GM19043 (cell line): ENCODE measurements around the gene MRPS30.
"Not testable (repeated sequence)": the region's sequence is repeated elsewhere in the genome, so short reads cannot be mapped to it uniquely, and the experiment has no call there.

Experiments
- ATAC-seq: cut with Tn5 transposase; IDR thresholded peaks from one replicate; pipeline ENCODE4 v1.9.1; 2021; ENCODE audit warnings: low read depth; ENCODE audit not compliant: unreplicated experiment

Gene MRPS30

GRCh38 chr5:44814761-44815160, 6.0 kb downstream of the MRPS30 start:
- no peak for ATAC-seq

GRCh38 chr5:44821164-44821563, 12.4 kb downstream of the MRPS30 start:
- ATAC-seq, result no peak

DNA sequence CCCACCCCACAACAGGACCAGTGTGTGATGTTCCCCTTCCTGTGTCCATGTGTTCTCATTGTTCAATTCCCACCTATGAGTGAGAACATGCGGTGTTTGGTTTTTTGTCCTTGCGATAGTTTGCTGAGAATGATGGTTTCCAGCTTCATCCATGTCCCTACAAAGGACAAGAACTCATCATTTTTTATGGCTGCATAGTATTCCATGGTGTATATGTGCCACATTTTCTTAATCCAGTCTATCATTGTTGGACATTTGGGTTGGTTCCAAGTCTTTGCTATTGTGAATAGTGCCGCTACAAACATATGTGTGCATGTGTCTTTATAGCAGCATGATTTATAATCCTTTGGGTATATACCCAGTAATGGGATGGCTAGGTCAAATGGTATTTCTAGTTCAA, 15.9 kb downstream of the MRPS30 start:
- not testable (repeated sequence) for ATAC-seq

GRCh38 chr5:44827681-44828080, 18.9 kb downstream of the MRPS30 start:
- no peak for ATAC-seq

DNA sequence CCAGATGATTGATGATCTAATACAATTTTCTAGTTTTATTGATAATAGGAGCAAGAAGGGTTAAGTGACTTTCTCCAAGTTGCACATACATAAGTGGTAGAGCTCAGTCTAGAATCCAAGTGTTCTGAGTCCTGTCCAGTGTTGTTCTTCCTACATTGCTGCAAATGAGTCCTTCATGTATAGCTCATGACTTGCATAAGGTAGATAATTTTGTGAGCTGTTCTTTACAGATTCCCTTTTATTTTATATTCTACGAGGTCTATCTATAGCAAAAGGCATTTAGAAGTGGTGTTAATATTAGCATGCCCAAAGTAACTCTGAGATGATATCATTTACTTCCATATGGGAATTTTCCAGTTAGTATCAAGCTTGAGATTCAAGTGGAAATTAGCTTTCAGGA, 20.0 kb downstream of the MRPS30 start:
- ATAC-seq, result no peak

DNA sequence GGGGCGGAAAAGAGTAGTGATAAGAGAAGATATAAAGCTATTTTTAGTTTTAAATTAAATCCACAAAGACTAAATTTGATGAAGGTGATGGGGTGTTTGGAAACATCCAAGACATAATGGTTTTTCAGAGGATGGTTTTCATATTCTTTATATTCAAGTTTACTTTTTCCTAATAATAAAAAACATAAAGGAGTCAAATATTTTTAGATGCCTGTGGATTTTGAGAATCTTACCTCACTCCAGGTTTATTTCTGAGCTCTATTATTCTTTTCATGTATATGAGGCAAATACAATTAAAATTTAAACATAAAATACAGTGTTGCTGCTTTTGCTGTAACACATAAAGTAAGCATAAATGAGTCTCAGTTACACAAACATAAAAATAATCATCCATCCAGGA, 22.2 kb downstream of the MRPS30 start:
- ATAC-seq, result no peak

- no peak for ATAC-seq
These were observed 24.5 kb downstream of the MRPS30 start for GRCh38 chr5:44833249-44833648.

- no peak for ATAC-seq
These were observed 26.9 kb downstream of the MRPS30 start for GRCh38 chr5:44835693-44836092.

DNA sequence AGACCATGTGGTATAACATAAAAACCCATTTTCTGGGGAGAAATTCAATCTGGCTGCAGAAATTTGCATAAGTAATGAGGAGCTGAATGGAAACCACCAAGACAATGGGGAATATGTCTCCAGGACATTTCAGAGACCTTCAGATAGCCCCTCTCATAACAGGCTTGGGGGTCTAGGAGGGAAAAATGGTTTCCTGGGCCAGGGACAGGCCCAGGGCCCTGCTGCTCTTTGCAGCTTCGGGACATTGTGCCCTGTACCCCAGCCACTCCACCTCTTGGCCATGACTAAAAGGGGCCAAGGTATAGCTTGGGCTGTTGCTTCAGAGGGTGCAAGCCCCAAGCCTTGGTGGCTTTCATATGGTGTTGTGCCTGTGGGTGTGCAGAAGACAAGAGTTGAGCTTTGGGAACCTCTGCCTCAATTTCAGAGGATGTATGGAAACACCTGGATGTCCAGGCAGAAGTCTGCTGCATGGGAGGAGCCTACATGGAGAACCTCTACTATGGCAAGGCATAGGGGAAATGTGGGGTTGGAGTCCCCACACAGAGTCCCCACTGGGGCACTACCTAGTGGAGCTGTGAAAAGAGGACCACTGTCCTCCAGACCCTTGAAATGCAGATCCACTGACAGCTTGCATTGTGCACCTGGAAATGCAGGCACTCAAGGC, 30.4 kb downstream of the MRPS30 start:
- no peak for ATAC-seq

DNA sequence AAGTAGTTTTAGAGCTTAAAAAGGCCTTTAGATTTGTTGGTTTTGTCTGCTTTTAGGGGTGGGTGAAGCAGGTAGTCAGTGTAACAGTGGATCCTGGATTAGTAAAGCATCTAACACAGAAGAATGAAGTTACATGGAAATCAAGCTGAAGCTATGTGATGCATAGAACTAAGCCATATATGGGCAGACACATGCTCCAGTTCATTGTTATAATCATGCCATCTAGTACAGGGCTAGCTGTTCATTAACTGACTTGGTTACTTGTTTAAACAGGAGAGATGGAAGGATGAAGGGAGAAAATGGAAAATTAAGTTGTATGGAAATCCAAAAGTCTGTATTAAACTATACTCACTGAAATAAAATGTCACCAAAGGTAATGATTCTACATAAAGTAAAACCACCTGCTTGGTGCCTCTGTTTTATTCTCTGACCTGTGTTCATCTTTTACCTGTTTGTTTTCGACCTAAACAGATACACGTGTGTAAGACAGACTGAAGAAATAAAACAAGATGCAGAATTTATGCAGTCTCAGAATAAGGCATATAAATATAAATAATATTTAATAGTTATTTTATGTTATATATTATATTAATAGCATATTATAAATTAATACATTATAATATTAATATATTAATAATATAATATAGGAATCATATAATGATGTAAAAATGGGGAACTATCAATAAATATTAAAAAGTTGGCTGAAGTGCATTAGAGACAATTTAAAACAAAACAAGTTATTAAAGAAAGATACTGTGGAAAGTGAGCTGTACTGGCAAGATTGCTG, 33.9 kb downstream of the MRPS30 start:
- no peak for ATAC-seq

GRCh38 chr5:44844744-44845143, 36.0 kb downstream of the MRPS30 start:
- no peak for ATAC-seq

DNA sequence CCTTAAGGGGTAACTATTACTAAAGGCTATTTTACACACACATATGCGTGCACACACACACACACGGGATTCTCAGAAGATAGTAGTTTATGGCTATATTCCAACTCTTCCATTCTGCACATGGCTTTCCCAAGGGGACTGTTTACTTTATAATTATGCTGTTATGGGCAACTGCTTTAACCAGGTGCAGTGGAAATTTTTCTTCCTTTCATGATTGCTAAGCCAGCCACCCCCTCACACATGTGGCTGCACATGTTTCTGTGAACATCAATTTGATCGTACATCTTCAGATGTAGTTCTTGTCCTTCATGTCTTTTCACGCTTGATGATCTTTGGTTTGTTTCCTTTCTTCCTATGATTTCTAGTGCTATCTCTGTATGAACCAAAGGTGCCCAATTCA, 37.0 kb downstream of the MRPS30 start:
- no peak for ATAC-seq

- ATAC-seq, result no peak
These were observed 38.6 kb downstream of the MRPS30 start for GRCh38 chr5:44847206-44847852.

DNA sequence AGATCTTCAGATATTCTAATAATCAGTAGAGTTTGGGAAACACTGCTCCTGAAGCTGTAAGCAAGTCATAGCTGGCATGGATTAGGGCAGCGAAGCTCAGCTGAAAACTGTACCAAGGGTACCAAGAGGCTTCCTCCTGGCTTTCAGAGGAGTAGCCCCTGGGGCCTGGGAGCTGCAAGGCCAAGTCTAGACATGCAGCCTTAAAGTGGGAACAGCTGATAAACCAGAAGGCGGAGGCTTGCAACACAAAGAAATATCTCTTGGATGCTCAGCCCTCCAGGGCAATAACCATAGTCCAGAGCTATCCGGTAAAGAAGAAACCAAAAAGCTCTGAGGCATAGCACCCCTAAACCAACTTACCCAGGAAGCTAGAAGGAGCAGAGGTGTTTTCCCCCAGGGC, 51.5 kb downstream of the MRPS30 start:
- ATAC-seq, result no peak

GRCh38 chr5:44862808-44863207, 54.1 kb downstream of the MRPS30 start:
- ATAC-seq, result no peak
